ENCODE data around the gene CLN6. TPM values are rescaled to one million over a fixed set of nuclear protein-coding genes. Genes with fewer than 3 reads are reported as not detected.

CLN6 gene
- total RNA-seq, 1 donor: 15.2 TPM

DNA sequence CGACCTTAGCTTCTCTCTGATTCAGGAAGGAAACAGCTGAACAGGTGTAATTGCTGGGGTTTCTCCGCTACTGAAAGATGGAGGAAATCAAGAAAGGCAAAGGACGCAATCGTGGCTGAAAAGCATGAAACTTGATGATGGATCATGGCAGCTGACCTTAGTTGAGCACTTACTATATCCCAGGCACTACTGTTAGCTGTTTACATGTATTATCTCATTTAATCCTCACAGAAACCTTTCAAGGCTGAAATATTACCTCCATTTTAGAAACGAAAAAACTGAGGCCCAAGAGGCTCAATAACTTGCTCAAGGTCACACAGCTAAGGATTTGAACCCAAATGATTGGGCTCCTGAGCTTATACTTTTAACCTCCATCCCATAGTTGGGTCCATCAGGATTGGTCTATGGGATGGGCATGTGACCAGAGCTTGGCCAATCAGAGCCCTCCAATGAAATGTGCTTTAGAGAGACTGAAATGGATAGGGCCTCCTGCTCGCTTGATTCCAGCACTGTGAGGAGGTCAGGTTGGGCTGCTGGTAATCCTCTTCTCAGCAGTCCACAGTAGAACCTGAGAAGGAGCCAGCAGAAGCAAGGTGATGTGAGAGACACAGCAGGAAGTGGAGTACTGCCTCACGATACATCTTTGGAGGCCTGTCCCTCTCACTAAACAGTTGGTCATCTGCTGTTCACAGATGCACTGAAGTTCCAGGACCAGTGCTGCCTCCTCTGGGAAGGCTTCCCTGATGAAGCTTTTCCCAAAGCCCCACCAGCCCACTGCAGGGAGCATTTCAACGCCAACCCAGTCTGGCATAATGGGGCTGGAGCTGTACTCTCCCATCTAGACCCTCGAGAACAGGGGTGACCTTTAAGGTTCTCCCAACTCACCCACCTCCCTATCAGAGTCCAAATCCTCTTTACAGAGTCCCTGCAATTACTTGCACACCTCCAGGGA lies 10.4 kb downstream of the CLN6 start:
- H4K20me1 ChIP-seq (ENCODE audit: insufficient read depth, low read length): peaks cover 4% of the 10 kb centered on the region

DNA sequence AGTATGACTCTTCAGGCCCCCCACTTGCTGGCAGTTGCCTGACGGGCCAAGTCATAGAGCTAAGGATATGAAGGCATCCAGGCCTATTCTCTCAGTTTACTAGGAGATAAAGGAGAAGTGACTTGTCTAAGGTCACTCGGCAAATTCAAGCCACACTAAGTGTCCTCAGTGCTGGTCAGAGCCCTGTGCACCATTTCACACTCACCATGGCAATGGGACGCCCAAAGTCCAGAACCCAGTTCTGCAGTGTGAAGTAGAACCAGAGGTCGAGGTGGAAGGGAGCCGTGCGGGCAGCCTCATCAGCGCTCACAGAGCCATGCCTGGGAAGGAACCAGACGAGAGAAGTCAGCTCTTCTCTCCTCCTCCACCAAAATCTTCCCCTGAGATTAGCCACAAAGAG lies 11.2 kb downstream of the CLN6 start:
- Histone ChIP-seq H3K4me1 (ENCODE audit: insufficient read depth, low read length) (no peaks in the 10 kb centered on the region), H3K9me3 (ENCODE audit: low read depth, low read length) (no peaks in the 10 kb centered on the region), H3K27ac (ENCODE audit: low read depth, low read length) (no peak overlapping the region), H3K4me2 (ENCODE audit: insufficient read depth, low read length) (no peak overlapping the region), H3K36me3 (ENCODE audit: insufficient read depth, low read length) (peaks cover 9% of the 10 kb centered on the region), H3K27me3 (ENCODE audit: insufficient read depth, low read length) (no peaks in the 10 kb centered on the region), H2AFZ (ENCODE audit: low read length) (no peak overlapping the region), H3K4me3 (ENCODE audit: insufficient read depth, low read length) (no peak overlapping the region), H3K79me2 (ENCODE audit: insufficient read depth, low read length) (peaks cover 61% of the 10 kb centered on the region), H4K20me1 (ENCODE audit: insufficient read depth, low read length) (peaks cover 4% of the 10 kb centered on the region)
- TF ChIP-seq, protein P1, sequence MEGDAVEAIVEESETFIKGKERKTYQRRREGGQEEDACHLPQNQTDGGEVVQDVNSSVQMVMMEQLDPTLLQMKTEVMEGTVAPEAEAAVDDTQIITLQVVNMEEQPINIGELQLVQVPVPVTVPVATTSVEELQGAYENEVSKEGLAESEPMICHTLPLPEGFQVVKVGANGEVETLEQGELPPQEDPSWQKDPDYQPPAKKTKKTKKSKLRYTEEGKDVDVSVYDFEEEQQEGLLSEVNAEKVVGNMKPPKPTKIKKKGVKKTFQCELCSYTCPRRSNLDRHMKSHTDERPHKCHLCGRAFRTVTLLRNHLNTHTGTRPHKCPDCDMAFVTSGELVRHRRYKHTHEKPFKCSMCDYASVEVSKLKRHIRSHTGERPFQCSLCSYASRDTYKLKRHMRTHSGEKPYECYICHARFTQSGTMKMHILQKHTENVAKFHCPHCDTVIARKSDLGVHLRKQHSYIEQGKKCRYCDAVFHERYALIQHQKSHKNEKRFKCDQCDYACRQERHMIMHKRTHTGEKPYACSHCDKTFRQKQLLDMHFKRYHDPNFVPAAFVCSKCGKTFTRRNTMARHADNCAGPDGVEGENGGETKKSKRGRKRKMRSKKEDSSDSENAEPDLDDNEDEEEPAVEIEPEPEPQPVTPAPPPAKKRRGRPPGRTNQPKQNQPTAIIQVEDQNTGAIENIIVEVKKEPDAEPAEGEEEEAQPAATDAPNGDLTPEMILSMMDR (IDR thresholded peaks at IDR 0.05; ENCODE audit: extremely low read depth, low read depth, low read length): no peak
- no peak for DNase-seq (ENCODE audit: insufficient read length, low spot score, missing footprints)

More for the DNA sequence above, 10.4 kb downstream of the CLN6 start:
- H3K79me2 ChIP-seq (ENCODE audit: insufficient read depth, low read length): peaks cover 67% of the 10 kb centered on the region
- H3K9me3 ChIP-seq (ENCODE audit: low read depth, low read length): no peaks in the 10 kb centered on the region
- H3K4me1 ChIP-seq (ENCODE audit: insufficient read depth, low read length): no peaks in the 10 kb centered on the region
- TF ChIP-seq, protein P1 (IDR thresholded peaks at IDR 0.05; ENCODE audit: extremely low read depth, low read depth, low read length): no peak
- H3K4me2 ChIP-seq (ENCODE audit: insufficient read depth, low read length): no peak overlapping the region
- no peak overlapping the region for H3K27ac ChIP-seq (ENCODE audit: low read depth, low read length)
- no peak for DNase-seq (ENCODE audit: insufficient read length, low spot score, missing footprints)
- no peak overlapping the region for H2AFZ ChIP-seq (ENCODE audit: low read length)
- no peak overlapping the region for H3K4me3 ChIP-seq (ENCODE audit: insufficient read depth, low read length)
- no peaks in the 10 kb centered on the region for H3K27me3 ChIP-seq (ENCODE audit: insufficient read depth, low read length)
- H3K36me3 ChIP-seq (ENCODE audit: insufficient read depth, low read length): peaks cover 9% of the 10 kb centered on the region

DNA sequence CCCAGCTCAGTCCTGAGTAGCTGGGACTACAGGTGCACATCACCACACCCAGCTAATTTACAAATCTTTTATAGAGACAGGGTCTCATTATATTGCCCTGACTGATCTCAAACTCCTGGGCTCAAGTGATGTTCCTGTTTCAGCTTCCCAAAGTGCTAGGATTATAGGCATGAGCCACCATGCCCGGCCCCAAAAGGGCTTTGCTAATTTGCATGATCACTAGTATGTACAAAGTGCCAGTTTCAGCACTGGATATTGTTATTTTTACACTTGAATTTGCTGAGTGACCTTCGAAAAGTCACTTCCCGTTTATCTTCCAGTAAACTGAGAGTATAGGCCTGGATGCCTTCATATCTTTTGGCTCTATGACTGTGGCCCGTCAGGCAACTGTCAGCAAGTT lies 12.2 kb downstream of the CLN6 start:
- H3K4me3 ChIP-seq (ENCODE audit: insufficient read depth, low read length): no peak overlapping the region
- H4K20me1 ChIP-seq (ENCODE audit: insufficient read depth, low read length): peaks cover 4% of the 10 kb centered on the region
- H3K27me3 ChIP-seq (ENCODE audit: insufficient read depth, low read length): no peaks in the 10 kb centered on the region
- TF ChIP-seq, protein P1 (IDR thresholded peaks at IDR 0.05; ENCODE audit: extremely low read depth, low read depth, low read length): no peak
- H3K27ac ChIP-seq (ENCODE audit: low read depth, low read length): no peak overlapping the region
- no peak overlapping the region for H3K4me2 ChIP-seq (ENCODE audit: insufficient read depth, low read length)
- H3K36me3 ChIP-seq (ENCODE audit: insufficient read depth, low read length): peaks cover 9% of the 10 kb centered on the region
- H3K79me2 ChIP-seq (ENCODE audit: insufficient read depth, low read length): peaks cover 57% of the 10 kb centered on the region
- no peaks in the 10 kb centered on the region for H3K9me3 ChIP-seq (ENCODE audit: low read depth, low read length)
- no peak for DNase-seq (ENCODE audit: insufficient read length, low spot score, missing footprints)
- no peak overlapping the region for H2AFZ ChIP-seq (ENCODE audit: low read length)
- H3K4me1 ChIP-seq (ENCODE audit: insufficient read depth, low read length): no peaks in the 10 kb centered on the region

DNA sequence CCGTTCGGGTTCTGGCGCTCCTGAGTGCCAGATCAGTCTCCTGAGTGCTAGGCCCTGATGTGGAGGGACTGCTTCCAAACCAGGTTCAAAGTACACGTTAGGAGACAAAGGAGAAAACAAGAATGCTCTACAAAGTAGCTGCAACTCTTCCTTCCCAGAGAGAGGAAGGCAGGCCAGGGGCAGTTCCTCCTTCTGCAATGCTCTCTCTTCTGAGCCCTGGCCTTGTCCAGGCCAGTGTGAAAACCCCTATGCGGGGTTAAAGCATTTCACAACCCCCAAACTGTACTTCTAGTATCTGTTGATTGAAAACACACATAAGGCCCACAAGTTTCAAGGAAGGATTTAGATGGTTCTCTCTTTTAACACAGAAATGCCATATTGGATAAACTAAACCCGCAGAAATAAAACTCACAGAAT lies 14.7 kb downstream of the CLN6 start:
- peaks cover 9% of the 10 kb centered on the region for H4K20me1 ChIP-seq (ENCODE audit: insufficient read depth, low read length)
- no peak overlapping the region for H3K27ac ChIP-seq (ENCODE audit: low read depth, low read length)
- H3K27me3 ChIP-seq (ENCODE audit: insufficient read depth, low read length): no peaks in the 10 kb centered on the region
- no peak overlapping the region for H3K4me2 ChIP-seq (ENCODE audit: insufficient read depth, low read length)
- H3K9me3 ChIP-seq (ENCODE audit: low read depth, low read length): no peaks in the 10 kb centered on the region
- H3K4me1 ChIP-seq (ENCODE audit: insufficient read depth, low read length): no peaks in the 10 kb centered on the region
- H3K4me3 ChIP-seq (ENCODE audit: insufficient read depth, low read length): no peak overlapping the region
- H2AFZ ChIP-seq (ENCODE audit: low read length): no peak overlapping the region
- H3K79me2 ChIP-seq (ENCODE audit: insufficient read depth, low read length): peaks cover 53% of the 10 kb centered on the region
- peaks cover 9% of the 10 kb centered on the region for H3K36me3 ChIP-seq (ENCODE audit: insufficient read depth, low read length)
- TF ChIP-seq, protein P1 (IDR thresholded peaks at IDR 0.05; ENCODE audit: extremely low read depth, low read depth, low read length): no peak
- DNase-seq (ENCODE audit: insufficient read length, low spot score, missing footprints): no peak
